Central memory CD8-positive, alpha-beta T cell (primary cell): ENCODE results near the gene MYO7B.
A peak's percentile ranks its signal among the peaks of the same experiment; 100 is the strongest.

ENCODE experiments used
- ATAC-seq: fragments of 150-1000 bp; cut with Tn5 transposase; replicated peaks from 2 replicates; pipeline ENCODE4 v1.10.0; 2022; ENCODE audit warnings: mild to moderate bottlenecking, moderate FRiP score, moderate number of reproducible peaks; ENCODE audit not compliant: poor library complexity, severe bottlenecking; ENCODE audit errors: extremely low read depth
- DNase-seq, 2 donors: peaks; one replicate each; pipeline ENCODE4 v3.0.0; 2021; ENCODE audit warnings: low spot score in 2 of 2
- H3K27ac Mint-ChIP-seq: one replicate; pipeline ENCODE4 v1.8.0; 2022; ENCODE audit warnings: low read depth, mild to moderate bottlenecking, moderate library complexity, mixed read lengths
- H3K27me3 Mint-ChIP-seq: one replicate; pipeline ENCODE4 v1.8.0; 2022; ENCODE audit warnings: mixed read lengths
- H3K36me3 Mint-ChIP-seq: one replicate; pipeline ENCODE4 v1.8.0; 2022; ENCODE audit warnings: mild to moderate bottlenecking, moderate library complexity, mixed read lengths; ENCODE audit not compliant: insufficient read depth
- H3K4me1 Mint-ChIP-seq: one replicate; pipeline ENCODE4 v1.8.0; 2022; ENCODE audit warnings: mixed read lengths
- H3K4me3 Mint-ChIP-seq: one replicate; pipeline ENCODE4 v1.8.0; 2022; ENCODE audit warnings: mild to moderate bottlenecking, moderate library complexity, mixed read lengths
- H3K9me3 Mint-ChIP-seq: one replicate; pipeline ENCODE4 v1.8.0; 2022; ENCODE audit warnings: mixed read lengths

MYO7B gene

GRCh38 chr2:127573298-127573697 is 37.8 kb downstream of the MYO7B start:
- Mint-ChIP-seq H3K4me3 (no peak overlapping the region), H3K27me3 (peaks cover 25% of the 10 kb centered on the region), H3K27ac (no peak overlapping the region), H3K4me1 (no peaks in the 10 kb centered on the region), H3K9me3 (no peaks in the 10 kb centered on the region), H3K36me3 (peaks cover 2% of the 10 kb centered on the region)
- DNase-seq (no peak), ATAC-seq (no peak)

DNA sequence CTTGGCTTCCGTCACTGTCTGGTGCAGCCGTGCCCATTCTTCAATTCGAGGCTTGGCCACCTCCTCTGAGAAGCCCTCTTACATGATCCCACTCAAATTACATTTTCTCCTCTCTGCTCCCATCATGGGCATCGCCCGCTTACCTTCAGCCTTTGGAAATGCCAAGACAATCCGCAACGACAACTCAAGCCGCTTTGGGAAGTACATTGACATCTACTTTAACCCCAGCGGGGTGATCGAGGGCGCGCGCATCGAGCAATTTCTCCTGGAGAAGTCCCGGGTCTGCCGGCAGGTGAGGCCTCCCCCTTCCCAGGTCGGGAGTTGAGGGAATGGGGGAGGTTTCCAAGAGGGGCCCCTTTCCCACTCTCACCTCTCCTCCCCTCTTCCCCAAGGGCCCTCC is 38.3 kb downstream of the MYO7B start:
- Mint-ChIP-seq H3K27me3 (peaks cover 25% of the 10 kb centered on the region), H3K4me3 (no peak overlapping the region), H3K9me3 (no peaks in the 10 kb centered on the region), H3K4me1 (no peaks in the 10 kb centered on the region), H3K27ac (no peak overlapping the region), H3K36me3 (peaks cover 2% of the 10 kb centered on the region)
- DNase-seq (no peak), ATAC-seq (no peak)

- ATAC-seq (no peak), DNase-seq (no peak)
- no peaks in the 10 kb centered on the region for H3K4me1 Mint-ChIP-seq
- H3K4me3 Mint-ChIP-seq, result no peak overlapping the region
- no peak overlapping the region for H3K27ac Mint-ChIP-seq
- no peaks in the 10 kb centered on the region for H3K36me3 Mint-ChIP-seq
- H3K9me3 Mint-ChIP-seq, result no peaks in the 10 kb centered on the region
- peaks cover 25% of the 10 kb centered on the region for H3K27me3 Mint-ChIP-seq
These were observed 39.2 kb downstream of the MYO7B start for GRCh38 chr2:127574656-127575055.

DNA sequence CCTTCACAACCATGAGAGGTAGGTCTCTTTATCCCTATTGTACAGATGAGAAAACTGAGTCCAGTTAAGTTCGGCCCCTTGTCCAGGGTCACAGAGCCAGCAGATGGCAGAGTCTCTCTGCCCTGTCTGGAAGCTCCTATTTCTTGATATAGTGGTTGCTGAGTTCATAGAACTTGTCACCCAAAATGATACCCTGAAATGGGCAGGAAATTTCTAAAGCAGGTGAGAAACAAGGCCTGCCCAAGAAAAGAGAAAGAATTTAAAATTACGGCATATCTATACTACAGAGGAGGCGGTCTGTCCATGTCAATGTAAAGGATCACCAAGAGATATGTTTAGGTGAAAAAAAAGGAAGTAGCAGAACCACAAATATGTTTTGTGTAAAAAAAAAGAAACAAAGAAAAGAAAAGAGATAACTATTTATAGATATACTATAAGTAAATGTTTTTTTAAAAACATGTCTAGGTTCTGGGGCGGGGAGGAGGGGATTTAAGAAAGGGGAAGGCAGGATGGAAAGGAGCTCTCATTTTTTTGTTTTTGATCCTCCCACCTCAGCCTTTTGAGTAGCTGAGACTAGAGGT is 39.8 kb downstream of the MYO7B start:
- Mint-ChIP-seq H3K4me3 (no peak overlapping the region), H3K9me3 (no peaks in the 10 kb centered on the region), H3K27ac (no peak overlapping the region), H3K27me3 (peaks cover 25% of the 10 kb centered on the region), H3K36me3 (no peaks in the 10 kb centered on the region), H3K4me1 (no peaks in the 10 kb centered on the region)
- ATAC-seq (no peak), DNase-seq (no peak)

DNA sequence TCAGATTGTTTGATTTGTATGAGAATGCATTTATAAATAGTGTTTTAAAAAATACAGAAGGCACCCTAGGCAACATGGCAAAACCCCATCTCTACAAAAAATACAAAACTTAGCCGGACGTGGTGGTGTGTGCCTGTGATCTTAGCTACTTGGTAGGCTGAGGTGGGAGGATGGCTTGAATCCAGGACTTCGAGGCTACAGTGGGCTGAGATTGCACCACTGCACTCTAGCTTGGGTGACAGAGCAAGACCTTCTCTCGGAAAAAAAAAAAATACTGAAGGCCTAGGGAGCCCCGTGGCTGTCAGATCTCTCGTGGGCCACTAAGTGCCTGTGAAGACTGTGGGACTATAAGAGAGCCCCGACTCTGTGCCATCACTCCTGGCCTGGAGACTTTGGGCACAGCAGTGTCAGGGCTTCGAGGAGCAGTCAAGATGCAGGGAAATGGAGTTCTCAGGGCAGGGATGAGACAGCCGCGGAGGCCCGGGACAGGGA is 40.5 kb downstream of the MYO7B start:
- no peaks in the 10 kb centered on the region for H3K9me3 Mint-ChIP-seq
- peaks cover 25% of the 10 kb centered on the region for H3K27me3 Mint-ChIP-seq
- H3K4me3 Mint-ChIP-seq, result no peak overlapping the region
- no peaks in the 10 kb centered on the region for H3K4me1 Mint-ChIP-seq
- no peak overlapping the region for H3K27ac Mint-ChIP-seq
- H3K36me3 Mint-ChIP-seq, result no peaks in the 10 kb centered on the region
- DNase-seq (no peak), ATAC-seq (no peak)

DNA sequence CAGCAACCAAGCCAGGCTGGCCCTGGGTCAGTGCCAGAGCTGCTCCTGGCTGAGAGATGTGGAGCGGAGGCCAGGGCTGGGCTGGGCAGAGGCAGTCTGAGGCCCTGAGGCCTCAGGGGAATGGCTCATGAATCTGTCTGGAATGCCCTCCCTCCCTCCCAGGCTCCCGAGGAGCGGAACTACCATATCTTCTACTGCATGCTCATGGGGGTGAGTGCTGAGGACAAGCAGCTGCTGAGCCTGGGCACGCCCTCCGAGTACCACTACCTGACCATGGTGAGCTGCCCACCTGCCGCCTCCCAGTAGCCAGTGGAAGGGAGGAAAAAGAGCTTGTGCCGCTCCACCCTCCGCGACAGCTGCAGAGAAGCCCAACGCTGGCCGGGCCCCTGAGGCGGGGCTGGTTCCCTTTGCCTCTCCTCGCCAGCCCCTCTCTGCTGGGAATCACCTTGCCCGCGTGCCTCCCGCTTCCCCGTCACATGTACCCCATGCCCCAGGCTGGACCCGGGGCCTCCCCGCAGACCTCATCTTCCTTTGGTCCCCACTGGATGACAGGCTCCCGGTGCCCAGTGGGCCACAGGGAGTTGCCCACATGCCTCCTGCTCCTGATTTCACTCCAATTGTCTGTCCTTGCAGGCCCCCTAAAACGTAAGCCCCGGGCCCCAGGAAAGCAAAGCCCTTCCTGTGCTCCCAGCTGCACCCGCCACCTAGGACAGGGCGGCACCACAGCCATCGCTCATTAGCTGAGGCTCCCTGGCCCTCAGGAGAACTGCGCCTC is 41.1 kb downstream of the MYO7B start:
- Mint-ChIP-seq H3K27me3 (peaks cover 25% of the 10 kb centered on the region), H3K36me3 (no peaks in the 10 kb centered on the region), H3K9me3 (no peaks in the 10 kb centered on the region), H3K4me1 (no peaks in the 10 kb centered on the region), H3K27ac (no peak overlapping the region), H3K4me3 (no peak overlapping the region)
- ATAC-seq (no peak), DNase-seq (no peak)

DNA sequence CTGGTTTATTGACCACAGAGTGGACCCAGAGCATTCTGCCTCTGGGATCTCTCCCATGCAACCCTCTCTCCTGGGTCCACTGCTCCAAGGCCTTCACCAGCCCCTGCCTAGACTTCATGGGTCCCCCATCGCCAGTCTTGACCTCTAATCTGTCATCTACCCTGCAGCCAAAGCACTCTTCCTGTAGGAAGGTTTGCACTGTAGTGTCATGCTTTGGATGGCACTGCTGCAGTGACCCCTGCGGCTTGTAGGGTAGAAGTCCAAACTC is 41.7 kb downstream of the MYO7B start:
- H3K4me1 Mint-ChIP-seq, result no peaks in the 10 kb centered on the region
- no peak for DNase-seq
- H3K9me3 Mint-ChIP-seq, result no peaks in the 10 kb centered on the region
- no peak overlapping the region for H3K4me3 Mint-ChIP-seq
- no peak overlapping the region for H3K27ac Mint-ChIP-seq
- no peak for ATAC-seq
- H3K36me3 Mint-ChIP-seq, result no peaks in the 10 kb centered on the region
- peaks cover 26% of the 10 kb centered on the region for H3K27me3 Mint-ChIP-seq

DNA sequence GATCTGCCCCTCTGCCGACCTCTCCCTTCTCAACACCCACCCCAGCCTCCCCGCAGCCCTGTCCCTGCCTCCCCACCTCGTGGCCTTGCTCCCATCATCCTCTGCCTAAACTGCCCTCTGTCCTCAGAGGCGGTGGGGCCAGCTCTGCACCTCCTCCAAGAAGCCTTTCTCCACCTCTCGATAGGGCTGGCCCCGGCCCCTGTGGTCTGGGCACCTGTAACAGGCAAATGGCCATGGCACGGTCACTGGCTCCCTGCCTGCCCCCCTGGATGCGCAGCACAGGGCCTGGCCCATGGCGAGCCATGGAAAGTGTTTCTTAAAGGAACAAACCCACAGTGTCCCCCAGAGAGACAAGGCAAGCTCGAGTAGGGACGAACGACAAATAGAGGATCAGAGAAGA is 42.0 kb downstream of the MYO7B start:
- DNase-seq, result no peak
- Mint-ChIP-seq H3K4me3 (no peak overlapping the region), H3K9me3 (no peaks in the 10 kb centered on the region), H3K27ac (no peak overlapping the region), H3K4me1 (no peaks in the 10 kb centered on the region), H3K36me3 (no peaks in the 10 kb centered on the region), H3K27me3 (peaks cover 26% of the 10 kb centered on the region)
- no peak for ATAC-seq

DNA sequence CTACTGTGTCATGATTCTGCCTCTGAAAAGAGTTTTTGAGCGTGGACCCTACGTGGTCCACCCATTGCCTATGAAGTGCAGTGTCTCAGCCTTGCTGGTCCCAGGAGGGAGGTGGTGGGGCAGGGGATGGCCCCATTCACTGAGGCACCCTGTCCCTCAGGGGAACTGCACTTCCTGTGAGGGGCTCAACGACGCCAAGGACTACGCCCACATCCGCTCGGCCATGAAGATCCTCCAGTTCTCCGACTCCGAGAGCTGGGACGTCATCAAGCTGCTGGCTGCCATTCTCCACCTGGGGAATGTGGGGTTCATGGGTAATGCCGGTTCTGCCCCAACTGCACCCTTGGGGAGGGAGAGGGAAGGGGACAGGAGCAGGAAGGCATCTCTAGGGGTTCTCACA is 42.5 kb downstream of the MYO7B start:
- no peaks in the 10 kb centered on the region for H3K9me3 Mint-ChIP-seq
- no peak overlapping the region for H3K4me3 Mint-ChIP-seq
- H3K36me3 Mint-ChIP-seq, result no peaks in the 10 kb centered on the region
- no peak for ATAC-seq
- no peak for DNase-seq
- H3K4me1 Mint-ChIP-seq, result no peaks in the 10 kb centered on the region
- no peak overlapping the region for H3K27ac Mint-ChIP-seq
- H3K27me3 Mint-ChIP-seq, result peaks cover 26% of the 10 kb centered on the region

DNA sequence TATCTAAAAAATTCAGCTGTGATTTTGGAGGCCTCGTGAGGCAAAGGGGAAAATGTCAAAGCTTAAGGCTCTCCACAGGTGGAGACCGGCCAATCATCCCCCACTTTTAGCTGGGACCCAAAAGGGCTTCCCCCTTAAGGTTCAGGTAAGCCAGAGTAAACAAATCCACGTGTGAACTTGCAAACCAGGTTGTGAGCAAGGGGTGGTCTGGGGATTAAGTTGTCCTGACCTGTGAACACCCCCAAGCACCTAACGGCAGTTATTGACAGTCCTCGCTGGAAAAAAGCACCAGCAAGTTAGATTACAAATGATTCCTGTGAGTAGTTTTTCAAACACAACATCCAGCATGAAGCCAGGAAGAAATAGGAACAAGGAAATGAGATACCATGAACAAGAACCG is 42.9 kb downstream of the MYO7B start:
- ATAC-seq (no peak), DNase-seq (no peak)
- Mint-ChIP-seq H3K27me3 (peaks cover 31% of the 10 kb centered on the region), H3K4me1 (no peaks in the 10 kb centered on the region), H3K27ac (peak overlapping the region; percentile 8), H3K9me3 (no peaks in the 10 kb centered on the region), H3K4me3 (no peak overlapping the region), H3K36me3 (no peaks in the 10 kb centered on the region)

DNA sequence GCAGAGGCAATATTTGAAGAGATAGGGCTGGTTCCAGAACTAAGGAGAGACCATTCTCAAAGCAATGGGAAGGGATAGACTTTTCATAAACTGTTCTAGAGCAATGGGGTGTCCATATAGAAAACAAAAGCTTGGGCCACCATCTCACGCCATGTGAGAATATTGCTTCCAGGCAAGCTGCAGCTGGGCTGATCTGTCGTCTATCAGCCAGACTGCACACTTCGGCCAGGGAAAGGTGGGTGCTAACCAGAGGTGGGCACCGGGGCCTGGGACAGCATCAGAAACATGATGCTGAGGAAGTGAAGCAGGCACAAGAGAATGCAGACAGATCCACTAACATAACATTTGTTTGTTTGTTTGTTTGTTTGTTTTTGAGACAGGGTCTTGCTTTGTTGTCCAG is 43.7 kb downstream of the MYO7B start:
- H3K27me3 Mint-ChIP-seq, result peaks cover 36% of the 10 kb centered on the region
- DNase-seq, result no peak
- ATAC-seq, result no peak
- H3K4me1 Mint-ChIP-seq, result no peaks in the 10 kb centered on the region
- H3K27ac Mint-ChIP-seq, result peak overlapping the region; percentile 8
- H3K9me3 Mint-ChIP-seq, result no peaks in the 10 kb centered on the region
- H3K36me3 Mint-ChIP-seq, result no peaks in the 10 kb centered on the region
- no peak overlapping the region for H3K4me3 Mint-ChIP-seq

GRCh38 chr2:127580167-127581049 is 44.9 kb downstream of the MYO7B start:
- H3K4me1 Mint-ChIP-seq, result no peaks in the 10 kb centered on the region
- H3K27me3 Mint-ChIP-seq, result peaks cover 37% of the 10 kb centered on the region
- no peaks in the 10 kb centered on the region for H3K9me3 Mint-ChIP-seq
- H3K27ac Mint-ChIP-seq, result no peak overlapping the region
- H3K36me3 Mint-ChIP-seq, result no peaks in the 10 kb centered on the region
- no peak for ATAC-seq
- DNase-seq, result no peak
- no peak overlapping the region for H3K4me3 Mint-ChIP-seq

GRCh38 chr2:127581050-127581345 is 45.5 kb downstream of the MYO7B start:
- DNase-seq (no peak), ATAC-seq (no peak)
- no peaks in the 10 kb centered on the region for H3K4me1 Mint-ChIP-seq
- no peaks in the 10 kb centered on the region for H3K36me3 Mint-ChIP-seq
- no peak overlapping the region for H3K27ac Mint-ChIP-seq
- H3K27me3 Mint-ChIP-seq, result peaks cover 43% of the 10 kb centered on the region
- H3K4me3 Mint-ChIP-seq, result no peak overlapping the region
- no peaks in the 10 kb centered on the region for H3K9me3 Mint-ChIP-seq
